Measurements from ENCODE around the gene GPX7.
"Not testable (repeated sequence)": the region's sequence is repeated elsewhere in the genome, so short reads cannot be mapped to it uniquely, and the experiment has no call there.

The GPX7 gene

DNA sequence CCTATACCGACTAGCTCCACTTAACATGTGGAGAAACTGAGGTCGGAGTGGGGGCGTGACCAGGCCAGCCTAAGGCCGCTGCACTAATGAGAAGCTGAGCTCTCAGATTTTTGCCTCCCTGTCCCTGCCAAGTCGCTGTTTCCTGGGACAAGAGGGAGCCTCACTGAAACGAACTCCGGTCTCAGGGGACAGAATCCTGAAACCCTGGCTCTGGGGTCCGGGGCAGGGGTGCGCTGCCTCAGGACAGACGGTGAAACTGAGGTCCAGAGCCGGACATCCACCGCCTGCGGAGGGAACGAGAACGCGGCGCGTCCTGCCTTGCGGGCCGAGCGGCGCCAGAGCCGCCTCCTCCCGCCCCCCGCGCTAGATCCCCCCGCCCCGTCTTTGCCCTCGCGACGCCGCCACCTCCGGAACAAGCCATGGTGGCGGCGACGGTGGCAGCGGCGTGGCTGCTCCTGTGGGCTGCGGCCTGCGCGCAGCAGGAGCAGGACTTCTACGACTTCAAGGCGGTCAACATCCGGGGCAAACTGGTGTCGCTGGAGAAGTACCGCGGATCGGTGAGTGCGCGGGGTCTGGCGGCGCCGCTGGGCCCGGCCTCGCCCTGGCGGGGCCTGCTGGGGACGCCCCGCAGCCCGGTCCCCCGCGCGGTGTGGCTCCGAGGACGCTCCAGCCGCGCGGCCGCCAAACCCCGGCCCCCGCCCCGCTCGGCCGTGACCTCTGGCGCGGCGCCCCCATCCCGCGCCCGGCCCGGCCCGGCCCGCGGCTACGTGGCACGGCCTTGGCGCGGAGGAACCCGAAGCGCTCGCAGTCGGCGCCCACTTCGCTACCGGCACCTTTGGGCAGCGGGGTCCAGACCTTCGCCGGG lies at the start of gene GPX7:
TSS of gene GPX7 (plus strand) at position 381 of the 865 bp plus-strand sequence. CDS start at position 420, 39 bp downstream.
- DNase-seq = peak; percentile 48 to 55

DNA sequence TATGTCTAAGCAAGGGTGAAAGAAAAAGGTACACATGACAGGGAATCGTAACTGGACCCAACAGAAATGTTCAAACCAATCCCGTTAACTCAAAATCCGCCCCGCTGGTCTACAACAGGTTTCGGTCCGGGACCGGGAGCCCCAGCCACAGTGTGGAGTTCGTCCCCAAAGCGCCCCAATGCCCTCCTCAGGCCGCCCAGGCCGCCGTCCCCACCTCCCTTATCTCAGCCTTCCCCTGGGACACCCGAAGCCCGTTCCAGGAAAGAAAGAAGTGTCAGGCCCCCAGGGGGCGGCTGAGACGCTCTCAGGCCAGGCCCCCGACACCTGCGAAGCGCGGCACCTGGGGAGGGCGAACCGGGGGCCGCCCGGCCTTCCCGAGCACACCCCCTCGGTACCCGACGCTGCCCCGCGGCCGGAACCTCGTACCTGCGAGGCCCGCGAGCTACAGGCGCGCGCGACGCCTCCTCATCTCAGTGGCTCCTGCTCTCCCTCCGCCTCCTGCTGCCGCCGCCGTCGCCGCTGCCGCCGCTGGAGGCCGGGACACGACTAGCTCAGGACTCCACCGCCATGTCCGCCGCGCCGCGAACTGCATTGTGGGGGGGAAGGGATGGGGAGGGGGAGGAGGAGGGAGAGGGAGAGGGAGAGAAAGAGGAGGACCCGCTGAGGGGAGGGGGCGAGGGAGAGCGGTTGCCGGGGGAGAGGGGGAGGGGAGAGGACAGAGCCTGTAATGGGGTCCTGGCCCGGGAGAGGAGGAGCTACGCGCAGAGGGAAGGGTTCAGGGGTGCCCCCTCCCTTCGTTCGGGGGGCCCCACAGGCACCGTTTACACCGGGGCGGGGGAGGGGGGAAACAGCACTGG lies 49.4 kb upstream of the GPX7 start, which contains the start of gene TUT4:
TSS of gene TUT4 (minus strand) at position 588 of the 857 bp plus-strand sequence. CDS start 26,812 bp downstream, outside the sequence.
- DNase-seq = peak; percentile 70 to 73

DNA sequence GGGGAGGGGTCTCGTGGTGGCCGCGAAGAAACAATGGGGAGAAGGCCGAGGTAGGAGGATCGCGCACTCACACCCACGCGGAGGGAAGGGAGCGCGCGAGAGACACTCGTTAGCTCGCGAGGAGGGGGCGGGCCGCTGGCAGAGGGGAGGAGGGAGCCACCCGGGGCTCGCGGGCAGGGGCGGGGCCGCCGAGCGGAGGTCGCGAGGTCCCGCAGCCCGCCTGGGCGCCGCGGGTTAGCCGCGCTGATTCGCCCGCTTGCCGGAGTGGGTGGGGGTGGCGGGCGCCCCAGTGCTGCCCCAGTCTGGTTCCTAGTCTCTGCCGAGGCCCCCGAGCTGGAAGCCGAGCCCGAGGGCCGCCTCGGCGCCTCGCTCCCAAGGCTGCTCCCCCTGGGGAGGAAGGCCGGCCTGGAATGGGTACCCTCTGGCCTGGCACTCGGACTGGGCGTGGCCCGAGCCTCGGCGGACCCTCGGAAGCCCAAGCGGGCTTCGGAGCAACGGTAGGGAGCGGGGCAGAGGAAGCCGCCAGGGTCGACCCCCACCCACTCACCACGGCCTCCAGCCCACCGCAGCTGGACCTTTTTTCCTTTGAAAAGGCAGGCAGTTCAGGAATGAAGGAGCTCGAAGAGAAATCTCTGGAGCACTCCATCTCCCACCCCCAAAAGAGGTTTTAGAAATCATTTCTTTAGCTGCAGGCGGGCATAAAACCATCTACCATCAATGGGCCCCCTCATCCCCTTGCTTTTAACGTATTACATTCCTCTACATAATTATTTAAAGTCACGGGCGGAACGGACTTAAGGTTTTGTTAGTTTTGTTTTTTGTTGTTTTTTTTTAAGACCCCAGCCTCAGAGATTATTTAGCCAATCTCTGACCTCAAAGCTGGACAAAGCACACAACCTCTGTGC lies 48.6 kb upstream of the GPX7 start:
- DNase-seq = peak; percentile 91 to 93

DNA sequence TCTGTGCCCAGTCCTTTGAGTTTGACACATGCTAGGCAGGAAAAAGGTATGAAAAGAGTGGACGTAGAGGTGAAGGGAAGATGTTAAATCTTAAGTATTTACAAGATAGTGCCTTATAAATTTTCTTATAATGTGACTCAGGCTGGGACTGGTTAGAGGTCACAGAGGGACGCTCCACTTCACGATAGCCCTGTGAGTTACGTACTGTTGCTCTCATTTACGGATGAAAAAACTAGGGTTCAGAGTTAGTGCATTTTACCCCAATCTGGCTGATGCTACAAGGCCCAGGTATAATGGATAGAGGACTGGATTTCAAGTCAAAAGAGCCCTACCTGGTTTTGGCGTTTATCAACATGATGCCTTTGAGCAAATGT lies 47.9 kb upstream of the GPX7 start:
- DNase-seq = no peak

DNA sequence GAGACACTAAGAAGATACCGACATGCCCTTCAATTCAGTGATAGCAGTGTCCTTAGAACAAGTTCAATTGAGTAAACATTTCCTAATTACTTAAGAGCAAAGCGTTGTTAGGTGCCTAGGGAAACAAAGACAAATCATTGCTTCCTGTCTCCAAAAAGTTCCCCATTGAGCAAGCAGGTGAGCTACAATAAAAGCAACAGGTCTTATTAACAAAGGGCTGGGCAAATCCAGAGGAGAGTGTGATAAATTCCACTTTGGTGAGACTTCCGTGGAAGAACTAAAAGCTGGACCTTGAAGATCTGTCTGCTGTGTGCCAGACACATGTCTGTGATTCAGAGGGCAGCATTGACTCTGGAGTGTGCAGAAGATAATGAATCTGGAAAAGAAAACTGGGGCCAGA lies 47.4 kb upstream of the GPX7 start:
- no peak for DNase-seq

DNA sequence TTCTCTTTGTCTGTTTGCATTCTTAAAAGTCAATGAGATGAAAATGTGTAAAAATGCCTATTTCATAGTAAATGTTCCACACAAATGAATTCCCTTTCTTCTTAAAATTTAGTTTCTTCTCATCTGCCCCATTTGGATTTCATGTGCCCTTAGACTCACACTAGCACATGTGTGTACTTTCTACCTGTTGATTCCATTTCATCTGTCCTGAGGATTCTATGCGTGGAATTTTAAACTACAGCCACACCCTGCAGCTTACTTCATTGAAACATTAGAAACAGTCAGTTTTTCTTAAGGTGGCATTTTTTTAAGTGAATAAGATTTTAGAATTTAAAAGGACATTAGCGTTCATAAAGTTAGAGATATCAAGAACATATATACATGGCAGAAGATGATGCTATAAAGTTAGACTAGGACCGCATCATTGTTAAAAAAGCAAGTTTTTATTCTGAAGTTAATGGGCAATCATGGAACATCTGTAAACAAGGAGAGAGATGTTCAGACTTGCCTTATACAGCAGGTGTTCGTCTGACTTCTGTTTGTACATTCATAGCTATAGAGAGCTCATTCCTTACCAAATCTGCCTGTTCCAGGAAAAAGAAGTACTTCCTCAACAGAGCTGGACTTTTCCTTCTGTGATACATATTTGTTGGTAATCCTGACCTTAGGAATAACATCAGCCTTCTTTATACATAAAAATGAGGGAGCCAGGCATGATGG lies 45.4 kb upstream of the GPX7 start:
- DNase-seq = no peak

DNA sequence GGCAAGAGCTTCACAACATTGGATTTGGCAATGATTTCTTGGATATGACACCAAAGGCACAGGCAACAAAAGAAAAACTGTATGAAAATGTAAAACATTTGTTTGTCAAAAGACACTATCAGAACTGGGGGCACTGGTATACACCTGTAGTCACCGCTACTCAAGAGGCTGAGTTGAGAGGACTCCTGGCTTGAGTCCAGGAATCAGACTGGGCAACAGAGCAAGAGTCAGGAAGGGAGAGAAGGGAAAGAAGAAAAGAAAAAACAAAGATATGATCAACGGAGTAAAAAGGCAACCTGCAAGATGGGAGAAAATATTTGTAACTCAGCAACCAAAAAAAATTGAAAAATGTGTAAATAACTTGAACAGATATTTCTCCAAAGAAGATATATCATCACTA lies 43.2 kb upstream of the GPX7 start:
- DNase-seq = no peak

DNA sequence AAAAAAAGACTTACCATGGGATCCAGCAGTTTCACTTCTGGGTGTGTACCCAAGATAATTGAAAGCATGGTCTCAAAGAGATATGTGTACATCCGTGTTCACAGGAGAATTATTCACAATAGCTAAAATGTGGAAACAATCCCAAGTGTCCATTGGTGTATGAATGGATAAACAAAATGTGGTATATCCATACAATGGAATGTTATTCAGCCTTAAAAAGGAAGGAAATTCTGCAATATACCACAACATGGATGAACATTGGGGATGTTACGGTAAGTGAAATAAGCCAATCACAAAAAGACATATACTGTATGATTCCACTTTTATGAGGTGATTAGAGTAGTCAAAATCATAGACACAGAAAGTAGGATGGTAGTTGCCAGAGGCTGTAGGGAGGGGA lies 42.3 kb upstream of the GPX7 start:
- DNase-seq = no peak

DNA sequence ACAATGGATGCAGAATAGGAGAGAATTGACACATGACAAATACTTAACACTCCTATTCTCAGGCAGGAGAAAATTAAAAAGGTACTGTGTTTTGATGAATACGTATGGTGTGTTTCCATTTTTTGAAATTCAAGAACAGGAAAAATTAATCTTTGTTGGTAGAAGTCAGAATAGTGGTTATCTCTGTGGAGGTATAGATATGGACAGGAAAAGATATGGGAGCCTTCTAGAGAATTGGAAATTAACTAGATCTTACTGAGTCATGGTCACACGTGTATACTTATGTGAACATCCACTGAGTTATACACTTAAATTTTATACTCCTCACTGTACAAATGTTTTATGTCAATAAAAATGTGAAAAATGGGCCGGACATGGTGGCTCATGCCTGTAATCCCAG lies 39.4 kb upstream of the GPX7 start:
- no peak for DNase-seq

DNA sequence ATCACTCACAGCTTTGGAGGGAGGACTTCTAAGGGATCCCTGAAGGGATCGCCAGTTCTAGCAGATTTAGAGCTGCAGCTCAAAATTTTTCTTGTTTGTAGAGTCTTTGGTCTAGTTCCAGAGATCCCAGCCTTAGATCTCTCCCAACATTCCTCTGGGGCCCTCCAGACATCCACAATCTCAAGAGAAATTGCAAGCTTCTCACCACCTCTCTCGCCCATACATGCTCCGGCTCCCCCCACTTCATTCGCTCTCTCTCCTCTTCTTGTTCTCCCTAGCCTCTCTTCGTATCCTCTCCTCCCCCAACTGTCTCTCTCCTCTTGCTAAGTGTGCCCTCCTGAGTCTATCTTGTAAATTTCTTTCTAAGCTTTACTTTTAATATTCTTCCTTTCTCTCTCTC lies 34.2 kb upstream of the GPX7 start:
- no peak for DNase-seq

DNA sequence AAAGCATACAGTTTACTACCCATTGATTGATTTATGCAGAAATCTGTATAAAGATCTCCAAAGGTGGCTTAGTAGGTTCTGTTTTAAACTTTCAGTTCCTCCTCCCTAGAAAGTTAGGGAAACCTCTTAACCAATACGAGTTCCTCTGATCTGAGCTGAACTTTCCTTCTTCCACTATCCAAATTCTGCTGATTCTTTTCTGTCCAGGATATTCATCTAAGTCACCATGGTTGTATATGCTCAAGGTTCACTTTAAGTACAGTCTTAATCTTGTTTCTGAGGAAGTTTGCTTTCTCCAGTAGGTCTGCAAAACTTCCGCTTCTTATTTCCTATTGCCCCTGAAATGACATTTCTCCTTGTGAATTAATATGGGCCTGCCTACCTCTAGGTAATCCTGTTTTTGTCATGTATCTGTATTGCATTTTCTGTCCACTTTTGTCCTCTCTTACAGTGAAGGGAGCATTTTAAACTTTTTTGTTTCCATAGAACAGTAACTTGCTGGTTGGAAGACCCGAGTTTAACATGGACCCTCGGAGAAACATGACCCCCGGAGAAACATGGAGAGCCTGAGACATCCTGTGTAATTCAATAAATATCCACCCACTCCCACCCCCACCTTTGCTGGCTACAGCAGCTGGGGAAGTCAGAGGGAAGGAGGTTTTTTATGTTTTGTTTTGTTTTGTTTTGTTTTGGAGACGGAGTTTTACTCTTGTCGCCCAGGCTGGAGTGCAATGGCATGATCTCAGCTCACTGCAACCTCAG lies 32.5 kb upstream of the GPX7 start:
- no peak for DNase-seq

DNA sequence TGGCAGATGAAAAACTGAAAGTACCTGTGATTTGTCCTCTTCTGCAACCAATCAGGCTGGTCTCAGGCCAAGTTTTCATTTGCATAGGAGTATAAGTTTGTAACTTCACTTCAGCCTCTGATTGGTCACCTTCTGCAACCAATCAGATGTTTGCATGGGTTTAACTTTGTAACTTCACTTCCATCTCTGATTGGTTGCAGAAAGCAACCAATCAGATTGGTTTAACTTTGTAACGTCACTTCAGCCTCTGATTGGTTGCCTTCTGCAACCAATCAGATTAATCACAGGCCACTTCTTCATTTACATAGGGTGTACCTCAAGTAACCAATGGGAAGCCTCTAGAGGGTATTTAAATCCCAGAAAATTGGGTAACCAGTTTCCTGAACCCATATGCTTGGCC lies 30.4 kb upstream of the GPX7 start:
- no peak for DNase-seq

DNA sequence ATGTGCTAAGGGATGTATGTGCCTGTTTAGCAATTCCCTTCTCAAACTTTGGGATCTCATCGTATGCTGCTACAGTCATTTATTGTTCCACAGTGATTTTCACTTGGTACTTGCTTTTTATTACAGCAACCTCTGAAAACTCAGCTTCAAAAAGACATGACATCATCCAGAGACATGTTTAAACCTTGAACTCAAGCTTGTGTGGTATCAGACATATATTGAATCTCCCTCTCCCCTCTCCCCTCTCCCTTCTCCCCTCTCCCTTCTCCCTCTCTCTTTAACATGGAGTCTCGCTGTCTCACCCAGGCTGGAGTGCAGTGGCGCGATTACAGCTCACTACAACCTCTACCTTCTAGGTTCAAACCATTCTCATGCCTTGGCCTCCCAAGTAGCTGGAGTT lies 29.8 kb upstream of the GPX7 start:
- DNase-seq = no peak

DNA sequence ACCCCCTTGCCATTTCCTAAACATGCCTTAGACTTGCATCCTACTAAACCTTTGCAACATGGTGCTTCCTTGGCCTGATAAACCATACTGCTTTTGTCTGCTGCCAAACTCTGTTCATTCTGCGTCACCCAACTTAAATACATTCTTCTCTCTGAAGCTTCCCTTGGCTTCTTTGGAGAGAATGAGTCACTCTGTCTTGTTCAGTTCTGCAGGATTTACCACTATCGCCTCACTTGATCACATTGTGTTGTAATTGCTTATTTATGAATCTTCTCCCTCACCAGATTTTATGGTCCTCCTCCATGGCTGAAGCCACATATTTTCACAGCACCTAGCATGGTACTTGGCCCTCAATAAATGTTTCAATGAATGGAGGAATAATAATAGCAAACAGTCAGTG lies 27.6 kb upstream of the GPX7 start:
- DNase-seq = no peak

DNA sequence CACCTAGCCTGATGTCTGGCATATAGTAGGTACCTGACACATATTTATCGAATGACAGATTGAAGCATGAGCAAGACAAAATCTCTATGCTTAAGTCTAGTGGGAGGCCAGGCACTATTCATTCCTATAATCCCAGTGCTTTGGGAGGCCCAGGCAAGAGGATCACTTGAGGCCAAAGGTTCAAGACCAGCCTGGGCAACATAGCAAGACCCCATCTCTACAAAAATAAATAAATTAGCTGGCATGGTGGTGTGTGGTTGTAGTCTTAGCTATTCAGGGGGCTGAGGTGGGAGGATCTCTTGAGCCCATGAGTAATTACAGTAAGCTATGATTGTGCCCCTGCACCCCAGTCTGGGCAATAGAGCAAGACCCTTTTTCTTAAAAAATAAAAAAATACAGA lies 26.1 kb upstream of the GPX7 start:
- no peak for DNase-seq

DNA sequence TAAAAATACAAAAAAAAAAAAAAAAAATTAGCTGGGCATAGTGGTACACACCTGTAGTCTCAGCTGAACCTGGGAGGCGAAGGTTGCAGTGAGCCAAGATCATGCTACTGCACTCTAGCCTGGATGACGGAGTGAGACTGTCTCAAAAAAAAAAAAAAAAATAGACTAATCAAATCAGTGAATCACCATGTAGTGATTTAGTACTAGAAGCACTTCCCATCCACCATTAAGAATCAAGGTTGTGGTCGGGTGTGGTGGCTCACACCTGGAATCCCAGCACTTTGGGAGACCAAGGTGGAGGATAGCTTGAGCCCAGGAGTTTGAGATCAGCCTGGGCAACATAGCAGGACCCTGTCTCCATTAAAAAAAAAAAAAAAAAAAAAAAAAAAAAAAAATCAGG lies 24.1 kb upstream of the GPX7 start:
- DNase-seq = not testable (repeated sequence)

DNA sequence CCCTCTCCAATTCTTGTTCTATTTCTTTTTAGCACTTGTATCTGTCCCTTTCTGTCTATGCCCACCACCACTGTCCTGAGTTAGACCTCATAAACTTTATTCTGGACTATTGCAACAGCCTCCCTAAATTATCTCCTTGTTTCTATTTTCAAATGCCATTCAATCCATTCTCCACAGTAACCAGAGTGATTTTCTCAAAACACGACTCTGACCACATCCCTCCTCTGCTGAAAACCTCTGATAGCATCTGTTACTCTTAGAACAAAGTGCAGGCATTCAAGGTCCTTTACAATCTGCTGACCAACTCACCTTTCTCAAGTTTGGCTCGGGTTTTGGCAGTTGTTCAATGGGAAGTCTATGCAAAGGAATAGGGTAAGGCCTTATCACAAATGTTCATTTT lies 22.8 kb upstream of the GPX7 start:
- DNase-seq = no peak

DNA sequence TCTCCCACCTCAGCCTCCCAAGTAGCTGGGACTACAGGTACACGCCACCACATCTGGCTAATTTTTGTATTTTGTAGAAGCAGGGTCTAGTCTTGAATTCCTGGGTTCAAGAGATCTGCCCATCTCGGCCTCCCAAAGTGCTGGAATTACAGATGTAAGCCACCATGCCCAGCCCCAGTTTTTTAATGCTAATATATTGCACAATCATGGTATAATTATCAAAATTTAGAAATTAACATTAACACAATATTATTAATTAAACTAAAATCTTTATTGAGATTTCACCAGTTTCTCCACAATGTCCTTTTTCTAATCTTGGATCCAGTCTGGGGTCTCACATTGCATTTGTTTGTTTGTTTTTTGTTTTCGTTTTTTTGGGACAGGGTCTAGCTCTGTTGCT lies 21.9 kb upstream of the GPX7 start:
- DNase-seq = no peak

DNA sequence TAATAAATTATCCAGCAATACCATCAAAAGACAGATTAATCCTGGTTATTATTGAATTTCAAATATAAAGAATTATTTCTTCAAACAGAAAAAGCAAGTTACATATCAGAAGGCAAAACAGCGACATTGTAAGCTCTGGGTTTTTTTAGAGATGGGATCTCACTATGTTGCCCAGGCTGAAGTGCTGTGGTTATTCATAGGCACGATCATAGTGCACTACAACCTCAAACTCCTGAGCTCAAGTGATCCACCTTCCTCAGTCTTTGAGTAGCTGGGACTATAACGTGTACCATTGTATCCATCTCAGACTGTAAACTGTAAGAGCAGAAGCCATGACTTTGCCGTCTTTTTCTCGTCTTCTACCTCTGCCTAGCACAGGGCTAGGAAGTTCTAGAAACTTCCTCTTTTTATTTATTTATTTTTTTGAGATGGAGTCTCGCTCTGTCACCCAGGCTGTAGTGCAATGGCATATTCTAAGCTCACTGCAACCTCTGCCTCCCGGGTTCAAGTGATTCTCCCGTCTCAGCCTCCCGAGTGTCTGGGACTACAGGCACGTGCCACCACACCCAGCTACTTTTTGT lies 20.0 kb upstream of the GPX7 start:
- no peak for DNase-seq

DNA sequence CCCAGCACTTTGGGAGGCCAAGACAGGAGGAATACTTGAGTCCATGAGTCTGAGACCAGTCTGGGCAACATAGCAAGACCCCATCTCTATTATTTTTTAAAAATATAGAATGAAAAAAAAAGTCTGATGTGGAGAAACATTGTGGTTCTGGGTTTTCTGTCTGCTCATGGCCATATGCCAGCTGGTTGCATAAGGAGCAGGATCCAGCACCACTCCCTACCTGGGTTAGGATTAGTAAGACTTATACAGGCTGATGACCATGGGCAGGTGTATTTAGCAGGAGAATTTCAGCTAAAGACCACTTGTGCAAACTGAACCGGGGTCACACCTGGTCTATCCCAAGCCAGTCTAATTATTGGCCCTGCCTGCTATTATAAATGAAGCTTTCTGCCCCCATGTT lies 16.7 kb upstream of the GPX7 start:
- no peak for DNase-seq

DNA sequence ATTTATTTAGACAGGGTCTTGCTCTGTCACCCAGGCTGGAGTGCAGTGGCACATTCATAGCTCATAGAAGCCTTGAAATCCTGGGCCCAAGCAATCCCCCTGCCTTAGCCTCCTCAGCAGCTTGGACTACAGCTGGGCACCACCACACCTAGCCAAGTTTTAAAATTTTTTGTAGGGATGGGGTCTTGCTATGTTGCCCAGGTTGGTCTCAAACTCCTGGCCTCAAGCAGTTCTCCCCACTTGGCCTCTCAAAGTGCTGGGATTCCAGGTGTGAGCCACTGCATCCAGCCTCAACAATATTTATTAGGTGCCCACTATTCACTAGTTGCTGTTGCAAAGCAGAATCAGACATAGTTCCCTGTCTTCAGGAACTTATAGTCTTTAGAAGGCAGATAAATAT lies 14.1 kb upstream of the GPX7 start:
- no peak for DNase-seq

Data from activated CD4-positive, alpha-beta T cell treated with anti-CD3 and anti-CD28 coated beads for 4 hours (primary cell).